Stimulated activated CD8-positive, alpha-beta memory T cell treated with anti-CD3 and anti-CD28 coated beads, Interleukin-7, amount 100 ng/mL, for 48 hours (primary cell): ENCODE data around the gene TSSK3.
"Not testable (repeated sequence)": the region's sequence is repeated elsewhere in the genome, so short reads cannot be mapped to it uniquely, and the experiment has no call there.

Source experiments
- DNase-seq, 2 donors: peaks; one replicate each; pipeline ENCODE4 v3.0.0-alpha.2; 2020; ENCODE audit warnings: low read depth in 1 of 2; ENCODE audit errors: extremely low read depth in 1 of 2

Gene TSSK3

GRCh38 chr1:32337855-32338636, 24.3 kb upstream of the TSSK3 start:
- peak in 1 of 2 donors; percentile 22 for DNase-seq

- DNase-seq, result no peak
These were observed 23.6 kb upstream of the TSSK3 start for GRCh38 chr1:32338637-32339145.

- peak in 1 of 2 donors; percentile 60 for DNase-seq
These were observed 22.9 kb upstream of the TSSK3 start for GRCh38 chr1:32339363-32339978.

GRCh38 chr1:32341186-32341757, 21.1 kb upstream of the TSSK3 start:
- DNase-seq, result no peak

- no peak for DNase-seq
These were observed 20.4 kb upstream of the TSSK3 start for GRCh38 chr1:32341971-32342370.

- DNase-seq, result no peak
These were observed 19.6 kb upstream of the TSSK3 start for GRCh38 chr1:32342704-32343103.

- no peak for DNase-seq
These were observed 17.0 kb upstream of the TSSK3 start for GRCh38 chr1:32345289-32345827.

- DNase-seq, result no peak
These were observed 15.7 kb upstream of the TSSK3 start for GRCh38 chr1:32346532-32347157.

GRCh38 chr1:32349211-32349708, 13.1 kb upstream of the TSSK3 start:
- no peak for DNase-seq

- peak; percentile 54 to 56 for DNase-seq
These were observed 11.4 kb upstream of the TSSK3 start for GRCh38 chr1:32350785-32351398.

- DNase-seq, result peak; percentile 64 to 80
These were observed 10.7 kb upstream of the TSSK3 start for GRCh38 chr1:32351399-32352238.

- no peak for DNase-seq
These were observed 10.0 kb upstream of the TSSK3 start for GRCh38 chr1:32352239-32352745.

- DNase-seq, result no peak
These were observed 9.4 kb upstream of the TSSK3 start for GRCh38 chr1:32352831-32353383.

- DNase-seq, result no peak
These were observed 8.9 kb upstream of the TSSK3 start for GRCh38 chr1:32353431-32353830.

GRCh38 chr1:32353886-32354570, 8.3 kb upstream of the TSSK3 start:
- DNase-seq, result no peak

GRCh38 chr1:32355778-32356177, 6.6 kb upstream of the TSSK3 start:
- not testable (repeated sequence) for DNase-seq

GRCh38 chr1:32356478-32356877, 5.9 kb upstream of the TSSK3 start:
- no peak for DNase-seq

GRCh38 chr1:32357614-32358013, 4.7 kb upstream of the TSSK3 start:
- DNase-seq, result no peak

- no peak for DNase-seq
These were observed 3.9 kb upstream of the TSSK3 start for GRCh38 chr1:32358435-32358834.
